Choroid plexus epithelial cell (primary cell): ENCODE results near the gene ABR.

Experiments
- DNase-seq: peaks from one replicate; pipeline ENCODE4 v3.0.0-alpha.2; 2010; ENCODE audit warnings: low read depth
- H3K4me3 ChIP-seq: 2 replicates; pipeline ENCODE4 v1.5.1; 2011; ENCODE audit warnings: low read depth, mild to moderate bottlenecking, control low read depth, low read length, moderate library complexity
- TF ChIP-seq, protein P1 (sequence below): conservative IDR thresholded peaks from 2 replicates; pipeline ENCODE4 v1.5.1; 2011; ENCODE audit warnings: low read depth, mild to moderate bottlenecking, control low read depth, inconsistent platforms, low read length, moderate library complexity

Gene ABR

DNA sequence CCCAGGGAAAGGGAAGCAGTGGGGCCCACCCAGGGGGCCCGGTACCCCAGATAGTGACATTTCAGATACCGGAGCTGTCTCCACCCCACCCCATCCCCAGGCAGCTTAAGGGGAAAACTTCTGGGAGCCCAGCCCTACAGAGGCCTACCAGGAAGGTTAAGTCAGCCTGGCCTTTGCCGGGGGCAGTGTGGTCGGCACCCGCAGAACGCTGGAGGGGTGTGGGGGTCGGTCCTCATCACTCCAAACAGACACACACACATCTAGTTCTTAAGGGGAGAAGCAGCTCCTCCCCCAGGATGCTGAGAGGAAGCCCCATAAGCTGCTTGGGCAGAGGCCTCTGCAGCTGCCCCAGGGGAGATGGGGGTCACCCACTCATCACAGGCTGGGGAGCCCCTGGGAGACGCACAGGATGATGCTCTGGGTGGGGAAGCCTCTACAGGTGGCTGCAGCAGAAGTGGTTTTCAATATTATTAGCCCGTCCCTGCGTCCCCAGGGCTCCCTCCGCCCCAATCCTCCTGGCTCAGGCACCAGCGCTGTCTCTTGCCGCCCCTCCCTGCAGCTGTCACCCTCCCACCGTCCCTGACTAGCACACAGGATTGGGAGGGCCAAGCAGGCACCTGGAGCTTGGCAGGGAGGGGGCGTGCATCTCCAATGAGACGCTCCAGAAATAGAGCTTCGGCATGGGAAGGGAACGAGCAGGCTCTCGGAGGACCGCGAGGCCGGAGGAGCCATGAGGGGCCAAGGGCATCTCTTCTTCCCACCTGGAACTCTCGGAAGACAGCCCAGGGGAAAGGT, 1.4 kb upstream of the ABR start:
- TF ChIP-seq, protein P1, sequence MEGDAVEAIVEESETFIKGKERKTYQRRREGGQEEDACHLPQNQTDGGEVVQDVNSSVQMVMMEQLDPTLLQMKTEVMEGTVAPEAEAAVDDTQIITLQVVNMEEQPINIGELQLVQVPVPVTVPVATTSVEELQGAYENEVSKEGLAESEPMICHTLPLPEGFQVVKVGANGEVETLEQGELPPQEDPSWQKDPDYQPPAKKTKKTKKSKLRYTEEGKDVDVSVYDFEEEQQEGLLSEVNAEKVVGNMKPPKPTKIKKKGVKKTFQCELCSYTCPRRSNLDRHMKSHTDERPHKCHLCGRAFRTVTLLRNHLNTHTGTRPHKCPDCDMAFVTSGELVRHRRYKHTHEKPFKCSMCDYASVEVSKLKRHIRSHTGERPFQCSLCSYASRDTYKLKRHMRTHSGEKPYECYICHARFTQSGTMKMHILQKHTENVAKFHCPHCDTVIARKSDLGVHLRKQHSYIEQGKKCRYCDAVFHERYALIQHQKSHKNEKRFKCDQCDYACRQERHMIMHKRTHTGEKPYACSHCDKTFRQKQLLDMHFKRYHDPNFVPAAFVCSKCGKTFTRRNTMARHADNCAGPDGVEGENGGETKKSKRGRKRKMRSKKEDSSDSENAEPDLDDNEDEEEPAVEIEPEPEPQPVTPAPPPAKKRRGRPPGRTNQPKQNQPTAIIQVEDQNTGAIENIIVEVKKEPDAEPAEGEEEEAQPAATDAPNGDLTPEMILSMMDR = no peak
- no peak overlapping the region for H3K4me3 ChIP-seq
- DNase-seq = no peak

DNA sequence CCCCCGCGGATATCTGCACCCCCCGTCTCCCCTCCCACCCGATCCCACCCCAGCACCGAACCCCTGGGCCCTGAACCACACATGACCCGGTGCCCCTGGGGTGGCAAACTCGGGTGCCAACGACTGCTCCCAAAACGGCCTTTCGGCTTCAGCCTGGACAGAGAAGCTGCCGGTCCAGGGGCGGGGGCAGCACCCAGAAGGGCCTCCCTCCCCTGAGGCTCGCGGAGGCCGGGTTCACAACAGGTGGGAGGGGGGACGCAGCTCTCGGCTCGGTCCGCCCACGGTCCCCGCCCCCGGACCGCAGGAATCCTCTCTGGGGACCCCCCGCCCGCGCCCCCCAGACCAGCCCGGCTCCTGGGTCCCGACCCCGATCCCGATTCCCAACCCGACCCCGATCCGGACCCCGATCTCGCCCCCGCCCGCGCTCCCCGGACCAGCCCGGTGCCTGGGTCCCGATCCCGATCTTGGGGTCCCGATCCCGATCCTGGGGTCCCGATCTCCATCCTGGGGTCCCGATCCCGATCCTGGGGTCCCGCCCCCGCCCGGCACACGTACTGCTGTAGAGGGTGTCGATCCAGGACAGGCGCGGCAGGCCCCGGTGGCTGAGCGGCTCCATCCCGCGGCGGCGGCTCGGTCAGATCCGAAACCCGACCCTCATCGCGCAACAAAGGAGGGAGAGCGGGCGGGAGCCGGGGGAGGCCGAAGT, 516 bp downstream of the ABR start:
- TF ChIP-seq, protein P1 = no peak
- peak; percentile 33 for DNase-seq
- peak overlapping the region; percentile 73 for H3K4me3 ChIP-seq

DNA sequence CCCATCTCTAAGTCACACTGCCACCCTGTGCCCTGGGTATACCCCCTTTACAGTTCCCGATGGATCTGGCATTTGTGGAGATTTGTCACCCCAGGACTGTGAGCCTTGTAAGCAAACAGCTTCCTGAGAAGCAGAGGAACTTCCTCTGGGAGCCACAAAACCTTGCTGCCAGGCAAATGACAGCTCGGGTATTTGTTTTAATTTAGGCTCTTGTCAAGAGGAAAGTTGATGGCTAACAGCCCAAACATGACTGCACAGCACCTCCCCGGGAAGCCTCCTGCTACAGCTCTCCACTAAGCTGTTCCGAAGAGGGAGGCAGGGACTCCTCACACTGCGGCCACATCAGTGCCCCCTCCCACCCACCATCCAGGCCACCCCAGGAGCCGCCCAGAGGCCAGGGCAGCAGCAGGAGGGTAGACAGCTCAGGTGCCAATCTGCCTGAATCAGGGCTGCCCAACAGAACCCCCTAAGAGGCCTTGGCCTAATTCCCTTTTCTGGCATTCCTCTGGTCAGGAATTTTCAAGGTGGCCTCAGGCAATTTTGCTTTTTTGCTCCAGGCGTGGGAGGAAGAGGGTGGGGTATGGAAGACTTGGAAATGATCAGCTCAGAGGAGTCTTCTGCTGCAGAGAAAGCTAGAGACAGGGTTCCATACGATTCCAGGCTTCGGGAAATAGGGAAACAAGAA, 2.6 kb downstream of the ABR start:
- TF ChIP-seq, protein P1 = no peak
- peak; percentile 58 for DNase-seq
- H3K4me3 ChIP-seq = no peak overlapping the region

DNA sequence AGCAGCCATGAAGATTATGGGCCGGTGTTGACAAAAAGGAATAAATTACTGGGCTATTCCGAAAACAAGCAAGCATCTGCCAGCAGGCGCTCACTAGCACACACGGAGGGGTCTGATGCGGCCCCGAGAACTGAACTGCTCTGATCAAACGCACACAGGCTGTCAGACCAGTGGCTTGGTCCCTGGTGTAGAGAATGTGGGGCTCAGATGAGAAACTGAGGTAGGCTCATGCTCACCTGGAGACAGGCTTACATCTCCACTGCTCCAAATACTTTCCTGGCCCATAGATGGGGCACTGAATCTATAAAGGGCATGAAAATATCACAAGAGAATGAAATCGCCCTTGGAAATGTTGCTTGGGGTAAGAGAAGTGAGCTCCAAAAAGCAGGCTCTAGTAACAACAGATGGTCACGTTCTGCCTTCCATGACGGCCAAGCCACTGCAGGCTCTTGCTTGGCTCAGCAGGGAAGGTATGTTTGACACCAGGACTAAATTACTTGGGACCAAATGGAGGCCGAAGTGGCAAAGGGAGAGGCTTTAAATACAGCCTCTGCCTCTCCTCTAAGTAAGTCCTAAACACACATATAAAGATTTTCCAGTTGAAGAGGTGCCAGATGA, 5.4 kb downstream of the ABR start:
- TF ChIP-seq, protein P1 = no peak
- DNase-seq = no peak
- H3K4me3 ChIP-seq = no peak overlapping the region

DNA sequence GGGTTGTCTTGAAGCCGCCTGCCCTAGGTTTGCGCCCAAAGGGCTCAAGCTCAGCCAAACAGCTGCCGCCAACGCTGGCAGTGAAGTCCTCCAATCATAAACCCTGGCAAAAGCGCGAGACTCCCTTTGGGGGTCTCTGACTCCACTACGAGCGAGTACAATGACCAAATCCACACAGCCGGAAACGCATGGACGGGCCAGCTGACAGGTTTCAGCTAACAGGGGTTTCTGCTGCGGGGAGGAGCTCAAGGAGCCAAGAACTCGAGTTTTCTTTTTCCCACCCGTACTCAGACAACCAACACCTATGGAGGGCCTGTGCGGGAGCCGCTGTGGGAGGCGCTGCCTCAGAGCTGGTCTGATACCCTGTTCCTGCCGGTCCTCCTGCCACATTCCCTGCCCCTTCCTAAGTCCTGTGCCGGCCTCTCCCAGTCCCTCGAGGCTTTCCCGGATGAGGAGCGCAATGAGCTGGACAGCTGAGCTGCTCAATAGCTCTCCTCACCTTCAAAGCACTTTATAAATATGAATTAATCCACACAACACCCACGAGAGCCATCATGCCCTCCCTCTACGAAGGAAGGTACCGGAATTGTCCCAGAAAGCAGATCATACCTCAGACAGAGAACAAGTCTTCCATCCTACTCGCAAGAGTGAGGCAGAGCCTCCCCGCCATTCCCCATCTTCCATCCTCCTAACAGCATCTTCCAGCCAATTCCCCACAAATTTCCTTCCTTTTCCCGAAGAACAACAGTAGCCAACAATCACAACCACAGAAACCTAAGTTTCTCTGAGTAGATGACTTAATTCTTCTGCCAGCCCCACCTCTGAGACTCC, 6.1 kb downstream of the ABR start:
- DNase-seq = no peak
- no peak overlapping the region for H3K4me3 ChIP-seq
- TF ChIP-seq, protein P1 = no peak

DNA sequence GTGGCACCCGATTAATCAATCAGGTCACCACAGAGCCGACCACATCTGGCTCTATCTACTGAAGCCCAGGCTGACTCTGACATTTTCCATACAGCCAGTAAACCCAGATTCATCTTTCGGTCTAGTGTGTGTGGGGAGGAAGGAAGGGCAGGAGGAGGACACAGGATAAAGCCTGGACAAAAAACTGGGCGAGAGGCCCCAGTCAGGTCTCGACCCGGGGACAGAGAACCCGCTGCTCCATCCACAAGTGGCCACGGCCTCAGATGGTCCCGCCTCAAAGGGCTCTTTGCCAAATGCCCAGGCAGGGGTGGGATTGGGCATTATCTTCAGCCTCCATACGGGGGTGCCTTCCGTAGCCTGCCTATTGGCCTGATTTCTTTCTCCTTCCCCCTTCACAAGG, 7.8 kb downstream of the ABR start:
- H3K4me3 ChIP-seq = no peak overlapping the region
- no peak for DNase-seq
- TF ChIP-seq, protein P1 = no peak
